GM20431 (cell line): ENCODE data around the gene HDAC3.

ENCODE experiments used
- in situ Hi-C: fragments of 300-500 bp; cut with MseI, MboI; formaldehyde crosslinking; loops from one replicate; pipeline ENCODE4 v1.15.0; 2020; ENCODE audit warnings: low sequenced_read_pairs; ENCODE audit not compliant: unreplicated experiment

Gene HDAC3

GRCh38 chr5:141637767-141638419 is 1.2 kb upstream of the HDAC3 start:
- in situ Hi-C loops: loop anchor here (10.0 kb wide), 1 partner anchor 53 kb away; no protein-coding TSS in a partner anchor

DNA sequence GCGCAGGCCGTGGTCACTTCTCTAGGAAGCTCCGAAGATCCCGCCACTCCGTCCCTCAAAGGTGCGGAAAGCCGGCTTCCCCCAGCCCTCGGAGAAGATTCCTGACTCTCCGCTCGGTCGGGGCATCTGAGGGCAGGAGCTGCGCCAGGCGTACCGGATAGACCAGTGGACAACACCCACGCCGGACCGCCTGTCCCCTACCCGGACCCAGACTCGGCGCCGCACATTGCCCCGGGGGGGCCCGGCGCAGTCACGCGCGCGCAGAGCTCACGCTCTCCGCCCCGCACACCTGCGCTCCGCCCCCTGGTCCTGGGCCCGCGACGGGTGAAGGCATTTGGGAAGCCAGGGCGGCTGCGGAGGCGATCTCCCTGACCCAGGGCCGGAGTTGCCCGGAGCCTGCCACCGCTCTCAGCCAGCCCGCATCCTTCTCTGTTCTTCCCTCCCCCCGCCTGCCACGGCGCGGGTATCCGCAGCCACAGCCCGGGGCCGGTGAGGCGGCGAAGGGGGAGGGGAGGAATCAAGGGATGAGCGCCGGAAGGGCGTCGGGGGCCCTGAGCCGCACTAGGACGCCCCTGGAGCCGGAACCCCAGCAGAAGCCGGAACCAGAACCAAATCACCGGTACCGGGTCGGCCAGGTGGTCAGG is 596 bp upstream of the HDAC3 start:
- in situ Hi-C loops: loop anchor here (10.0 kb wide), 1 partner anchor 52 kb away; no protein-coding TSS in a partner anchor

DNA sequence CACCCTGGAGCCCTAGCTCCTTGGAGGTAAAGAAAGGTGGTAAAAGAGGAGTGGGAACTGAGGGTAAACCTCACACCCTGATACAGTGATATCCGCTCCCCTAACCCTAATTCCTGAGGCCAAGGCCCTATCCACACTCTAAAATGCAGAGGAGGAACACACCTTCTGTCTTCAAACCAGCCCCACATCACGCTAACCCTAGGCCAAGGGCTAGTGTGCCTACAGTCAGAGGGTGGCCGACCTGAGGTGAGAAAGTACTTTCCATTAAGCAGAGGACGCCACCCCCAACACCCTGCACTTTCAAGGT is 590 bp downstream of the HDAC3 start:
- in situ Hi-C loops: loop anchor here (10.0 kb wide), 1 partner anchor 51 kb away; no protein-coding TSS in a partner anchor

GRCh38 chr5:141635646-141636045 is 1.0 kb downstream of the HDAC3 start:
- in situ Hi-C loops: loop anchor here (10.0 kb wide), 1 partner anchor 51 kb away; no protein-coding TSS in a partner anchor

- in situ Hi-C loops: loop anchor here (10.0 kb wide), 1 partner anchor 50 kb away; no protein-coding TSS in a partner anchor
These were observed 1.9 kb downstream of the HDAC3 start for GRCh38 chr5:141634720-141635119.

GRCh38 chr5:141633871-141634561 is 2.6 kb downstream of the HDAC3 start:
- in situ Hi-C loops: loop anchor here (10.0 kb wide), 1 partner anchor 49 kb away; no protein-coding TSS in a partner anchor

DNA sequence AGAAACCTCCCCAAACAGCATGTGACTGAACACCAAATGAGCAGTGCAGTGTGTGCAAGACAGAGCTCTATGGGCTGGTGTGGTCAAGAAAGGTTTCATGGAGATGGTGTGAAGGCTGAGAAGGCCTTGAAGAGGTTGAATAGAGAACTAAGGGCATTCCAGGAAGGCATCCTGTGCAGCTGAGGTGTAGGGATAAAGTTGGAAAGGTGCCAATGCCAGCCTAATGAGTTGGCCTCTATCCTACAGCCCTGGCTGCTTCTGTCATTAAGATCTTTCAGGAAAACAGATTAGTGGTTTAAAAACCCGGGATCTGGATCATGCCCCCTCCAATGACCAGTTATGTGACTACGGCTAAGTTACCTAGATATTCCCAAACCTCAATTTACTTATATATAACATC is 4.0 kb downstream of the HDAC3 start:
- in situ Hi-C loops: loop anchor here (10.0 kb wide), 1 partner anchor 48 kb away; no protein-coding TSS in a partner anchor

- in situ Hi-C loops: loop anchor here (10.0 kb wide), 1 partner anchor 46 kb away; no protein-coding TSS in a partner anchor
These were observed 6.0 kb downstream of the HDAC3 start for GRCh38 chr5:141630570-141631140.

- in situ Hi-C loops: no loop called here
These were observed 8.4 kb downstream of the HDAC3 start for GRCh38 chr5:141628175-141628788.

GRCh38 chr5:141623611-141624010 is 13.0 kb downstream of the HDAC3 start:
- in situ Hi-C loops: no loop called here

DNA sequence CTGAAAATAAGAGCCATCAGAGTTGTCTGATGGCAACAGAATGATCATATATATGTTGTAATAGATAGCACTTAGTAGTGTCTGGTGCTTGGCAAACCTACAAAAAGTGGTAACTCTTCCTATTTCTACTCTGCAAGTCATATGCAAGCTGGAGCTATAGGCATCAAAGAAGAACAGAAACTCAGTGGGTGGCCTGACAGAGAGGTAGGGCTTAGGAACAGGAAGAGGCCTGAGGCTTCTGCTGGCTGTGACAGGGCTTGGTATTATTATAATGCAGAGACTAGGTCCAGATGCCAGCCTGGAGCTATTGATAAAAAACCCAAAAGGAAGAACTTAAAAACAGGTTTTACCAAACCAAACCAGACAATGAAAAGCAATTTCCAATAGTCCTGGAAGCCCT is 13.5 kb downstream of the HDAC3 start:
- in situ Hi-C loops: no loop called here

GRCh38 chr5:141618804-141619554 is 17.7 kb downstream of the HDAC3 start, which contains the start of gene DIAPH1:
TSS of gene DIAPH1 (minus strand) at chr5:141619000. CDS start at chr5:141618914, 86 bp downstream.
- in situ Hi-C loops: no loop called here

DNA sequence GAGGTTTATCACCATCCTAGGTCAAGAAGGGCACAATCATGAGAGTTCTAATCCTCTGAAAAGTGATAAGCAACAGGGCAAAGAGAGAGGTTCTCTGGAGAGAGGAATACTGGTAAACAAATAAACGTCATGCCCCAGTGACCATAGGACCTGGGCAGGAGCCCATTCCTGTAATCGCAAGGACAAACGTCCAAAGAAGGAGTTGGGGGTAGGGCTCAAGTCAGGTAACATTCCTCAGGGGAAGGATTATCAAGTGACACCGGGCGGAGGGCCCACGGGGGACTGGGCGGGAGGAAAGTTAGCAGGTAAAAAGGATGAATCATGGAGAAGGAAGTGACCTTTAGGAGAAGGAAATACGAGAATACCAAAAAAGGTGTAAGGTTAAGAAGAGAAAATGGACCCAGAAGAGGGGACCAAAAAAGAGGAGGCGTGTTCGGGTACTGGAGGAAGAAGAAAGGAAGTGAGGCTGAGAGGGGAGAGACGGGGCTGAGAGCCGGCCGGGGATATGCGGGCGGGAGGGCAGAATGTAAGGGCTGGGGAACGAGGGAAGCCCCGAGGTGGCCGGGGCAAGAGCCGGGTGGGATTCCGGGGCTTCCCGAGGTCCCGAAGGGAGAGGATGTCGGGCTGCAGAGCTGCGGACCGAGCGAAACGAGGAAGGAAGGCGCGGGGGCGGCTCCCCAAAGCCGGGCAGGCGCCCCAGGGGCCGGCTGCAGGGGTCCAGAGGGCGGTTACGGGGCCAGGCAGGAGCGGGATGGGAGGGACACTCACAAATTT is 18.4 kb downstream of the HDAC3 start:
- in situ Hi-C loops: no loop called here

DNA sequence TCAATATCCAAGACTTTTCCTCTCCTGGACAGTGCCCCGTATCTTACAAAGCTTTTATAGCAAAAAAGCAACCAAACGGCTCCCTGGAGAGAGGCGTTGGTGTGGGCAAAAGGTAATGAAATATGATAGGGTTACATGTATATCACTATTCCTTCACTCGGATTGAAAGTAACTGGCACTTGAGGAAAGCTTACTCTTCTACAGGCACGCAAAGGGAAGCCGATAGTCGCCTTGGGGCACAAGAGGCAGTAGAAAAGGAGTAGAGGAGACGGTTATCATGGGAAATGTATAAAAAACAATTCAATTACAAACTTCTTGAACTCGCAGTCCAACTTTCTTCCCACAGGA is 19.0 kb downstream of the HDAC3 start:
- in situ Hi-C loops: no loop called here

GRCh38 chr5:141617128-141617527 is 19.5 kb downstream of the HDAC3 start:
- in situ Hi-C loops: no loop called here

GRCh38 chr5:141615991-141616720 is 20.5 kb downstream of the HDAC3 start:
- in situ Hi-C loops: no loop called here

GRCh38 chr5:141613344-141613743 is 23.3 kb downstream of the HDAC3 start:
- in situ Hi-C loops: no loop called here

DNA sequence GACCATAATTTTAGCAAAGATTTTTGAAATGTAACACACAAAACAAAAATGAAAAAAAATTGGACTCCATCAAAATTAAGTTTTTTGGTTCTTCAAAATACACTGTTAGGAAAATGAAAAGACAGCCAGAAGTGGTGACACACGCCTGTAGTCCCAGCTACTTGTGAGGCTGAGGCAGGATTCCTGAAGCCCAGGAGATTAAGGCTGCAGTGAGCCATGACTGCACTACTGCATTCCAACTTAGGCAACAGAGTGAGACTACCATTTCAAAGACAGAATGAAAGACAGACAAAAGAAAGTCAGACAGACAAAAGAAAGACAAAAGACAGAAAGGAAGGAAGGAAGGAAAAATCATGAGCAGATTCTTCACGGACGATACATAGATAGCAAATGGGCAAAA is 25.4 kb downstream of the HDAC3 start:
- in situ Hi-C loops: no loop called here
